Panc1 (cell line): ENCODE results near the gene WNT7B. TPM values are rescaled to one million over a fixed set of nuclear protein-coding genes. Genes with fewer than 3 reads are reported as not detected.

ENCODE experiments used
- ATAC-seq: fragments of 200-7000 bp; cut with Tn5 transposase; 2 replicates; pipeline ENCODE4 v1.9.1; 2020; ENCODE audit warnings: mild to moderate bottlenecking, moderate library complexity
- BruUV-seq: library from RNA; stranded (reverse); fragments of 400-500 nt; replicated peaks from 2 replicates; lab custom pipeline; 2021; lab: Mats Ljungman, UMichigan
- CTCF ChIA-PET: fragments of 300-600 bp; sonication (Branson Sonifier 250); formaldehyde crosslinking; loops from one replicate; lab custom pipeline; 2022; ENCODE audit warnings: antibody characterized with exemption; lab: Charles Lee
- POLR2A ChIA-PET: fragments of 300-600 bp; sonication (Branson Sonifier 250); formaldehyde crosslinking; loops from one replicate; lab custom pipeline; 2022; ENCODE audit warnings: antibody characterized with exemption; lab: Charles Lee
- DNase-seq: peaks from one replicate; pipeline ENCODE4 v3.0.0-alpha.2; 2010; ENCODE audit warnings: low read depth, low spot score
- H3K27ac ChIP-seq: 2 replicates; pipeline ENCODE4 v1.5.1; 2011; ENCODE audit warnings: mild to moderate bottlenecking, low read length, inconsistent platforms
- H3K27me3 ChIP-seq: fragments of 200-500 bp; sonication (Bioruptor generic); 2 replicates; pipeline ENCODE4 v1.6.0; 2014; ENCODE audit warnings: low read length, inconsistent platforms; ENCODE audit not compliant: control insufficient read depth, insufficient read depth
- H3K36me3 ChIP-seq: fragments of 200-500 bp; sonication (Bioruptor generic); 2 replicates; pipeline ENCODE4 v1.5.1; 2014; ENCODE audit warnings: inconsistent platforms, mild to moderate bottlenecking, low read length, moderate library complexity; ENCODE audit not compliant: control insufficient read depth, insufficient read depth
- H3K4me1 ChIP-seq: 2 replicates; pipeline ENCODE4 v1.5.1; 2011; ENCODE audit warnings: inconsistent platforms, mild to moderate bottlenecking, low read length, moderate library complexity; ENCODE audit not compliant: control insufficient read depth, insufficient read depth
- H3K4me3 ChIP-seq, 2 experiments: 2 replicates each; pipeline ENCODE4 v1.5.1; 2011 to 2012; ENCODE audit warnings: low read depth in 2 of 2, low read length in 2 of 2, mild to moderate bottlenecking in 2 of 2, inconsistent platforms in 1 of 2, moderate library complexity in 1 of 2
- H3K9me3 ChIP-seq: fragments of 200-500 bp; sonication (Bioruptor generic); 2 replicates; pipeline ENCODE4 v1.5.1; 2014; ENCODE audit warnings: low read depth, mild to moderate bottlenecking, inconsistent platforms, low read length, moderate library complexity; ENCODE audit not compliant: control insufficient read depth, insufficient read depth
- POLR2AphosphoS5 ChIP-seq: IDR thresholded peaks from 2 replicates; pipeline ENCODE4 v1.6.1; 2012; ENCODE audit warnings: mild to moderate bottlenecking, low read depth, low read length, moderate library complexity
- SIN3A ChIP-seq: IDR thresholded peaks from 2 replicates; pipeline ENCODE4 v1.6.1; 2012; ENCODE audit warnings: low read depth, mild to moderate bottlenecking, low read length, moderate library complexity, borderline replicate concordance; ENCODE audit not compliant: insufficient read depth
- TCF7L2 ChIP-seq: IDR thresholded peaks from 2 replicates; pipeline ENCODE4 v1.6.1; 2011; ENCODE audit warnings: mild to moderate bottlenecking, low read depth, low read length, inconsistent platforms
- in situ Hi-C: cut with HindIII; loops from 2 replicates; pipeline ENCODE4 v1.10.0; 2016; ENCODE audit warnings: low sequenced_read_pairs, low pct_unique_long_range_greater_than_20kb
- intact Hi-C: fragments of 100-400 bp; cut with micrococcal nuclease; formaldehyde crosslinking; loops from one replicate; pipeline ENCODE4 v1.10.0; 2022; ENCODE audit not compliant: unreplicated experiment
- total RNA-seq: library from RNA; stranded (reverse); gene quantifications from one replicate; pipeline ENCODE4 v1.2.1, GENCODE V29; 2021; ENCODE audit not compliant: unreplicated experiment
- TF ChIP-seq, protein P1 (sequence below): fragments of 450-650 bp; IDR thresholded peaks from 2 replicates; pipeline ENCODE4 v1.5.1; 2017; ENCODE audit warnings: mild to moderate bottlenecking
- TF ChIP-seq, protein P2 (sequence below), 2 experiments: IDR thresholded peaks; 2 replicates each; pipeline ENCODE4 v1.6.1; 2011 to 2012; ENCODE audit warnings: low read depth in 2 of 2, control low read depth in 1 of 2, low read length in 1 of 2, mild to moderate bottlenecking in 1 of 2, moderate library complexity in 1 of 2; ENCODE audit not compliant: insufficient read depth in 1 of 2

The WNT7B gene
- total RNA-seq, 1 experiment from 2014 or later, result 52.1 TPM

DNA sequence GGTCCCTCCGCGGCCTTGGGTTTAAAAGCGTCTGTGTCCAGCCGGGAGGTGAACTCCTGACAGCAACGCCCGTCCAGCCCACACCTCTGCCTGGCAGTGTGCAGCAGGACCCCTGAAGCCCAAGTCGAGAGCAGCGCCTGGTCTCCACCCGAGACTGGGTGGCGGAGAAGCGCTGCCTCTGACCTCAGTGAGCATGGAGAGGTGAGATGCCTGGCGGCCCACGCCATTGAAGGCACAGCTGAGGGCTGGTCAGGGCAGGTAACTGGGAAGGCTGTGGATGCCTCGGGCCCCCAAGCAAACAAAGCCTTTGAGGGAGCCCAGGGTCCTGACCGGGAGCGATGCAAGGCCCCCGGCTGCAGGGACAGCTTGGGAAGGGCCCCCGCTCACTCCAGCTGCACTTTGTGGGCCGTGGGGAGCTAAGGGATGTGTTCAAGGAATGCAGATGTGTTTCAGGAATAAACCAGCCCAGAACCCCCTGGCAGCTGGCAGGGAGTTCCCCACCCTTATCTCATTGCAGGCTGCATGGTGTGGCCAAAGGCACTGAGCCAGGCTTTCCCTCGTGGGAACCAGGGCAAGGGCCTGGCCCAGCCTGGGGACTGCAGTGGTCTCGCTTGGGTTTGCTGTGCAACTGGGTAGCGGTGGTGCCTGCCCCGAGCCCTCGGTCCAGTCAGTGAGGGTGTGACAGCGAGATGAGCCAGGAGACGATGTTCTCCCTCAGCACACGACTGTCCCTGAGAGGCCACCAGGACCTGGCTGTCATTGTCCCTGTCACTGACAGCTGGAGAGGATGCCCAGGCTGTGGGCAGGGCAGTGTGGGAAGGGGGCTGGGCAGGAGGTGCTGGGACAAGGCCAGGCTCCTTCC lies 92.5 kb downstream of the WNT7B start:
- ATAC-seq (no peak; the same call in 1 of the 2 replicates), DNase-seq (no peak)
- no peaks in the 10 kb centered on the region for H3K9me3 ChIP-seq
- TF ChIP-seq, protein P1, sequence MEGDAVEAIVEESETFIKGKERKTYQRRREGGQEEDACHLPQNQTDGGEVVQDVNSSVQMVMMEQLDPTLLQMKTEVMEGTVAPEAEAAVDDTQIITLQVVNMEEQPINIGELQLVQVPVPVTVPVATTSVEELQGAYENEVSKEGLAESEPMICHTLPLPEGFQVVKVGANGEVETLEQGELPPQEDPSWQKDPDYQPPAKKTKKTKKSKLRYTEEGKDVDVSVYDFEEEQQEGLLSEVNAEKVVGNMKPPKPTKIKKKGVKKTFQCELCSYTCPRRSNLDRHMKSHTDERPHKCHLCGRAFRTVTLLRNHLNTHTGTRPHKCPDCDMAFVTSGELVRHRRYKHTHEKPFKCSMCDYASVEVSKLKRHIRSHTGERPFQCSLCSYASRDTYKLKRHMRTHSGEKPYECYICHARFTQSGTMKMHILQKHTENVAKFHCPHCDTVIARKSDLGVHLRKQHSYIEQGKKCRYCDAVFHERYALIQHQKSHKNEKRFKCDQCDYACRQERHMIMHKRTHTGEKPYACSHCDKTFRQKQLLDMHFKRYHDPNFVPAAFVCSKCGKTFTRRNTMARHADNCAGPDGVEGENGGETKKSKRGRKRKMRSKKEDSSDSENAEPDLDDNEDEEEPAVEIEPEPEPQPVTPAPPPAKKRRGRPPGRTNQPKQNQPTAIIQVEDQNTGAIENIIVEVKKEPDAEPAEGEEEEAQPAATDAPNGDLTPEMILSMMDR, result no peak
- TF ChIP-seq POLR2AphosphoS5, result no peak
- TF ChIP-seq, protein P2, sequence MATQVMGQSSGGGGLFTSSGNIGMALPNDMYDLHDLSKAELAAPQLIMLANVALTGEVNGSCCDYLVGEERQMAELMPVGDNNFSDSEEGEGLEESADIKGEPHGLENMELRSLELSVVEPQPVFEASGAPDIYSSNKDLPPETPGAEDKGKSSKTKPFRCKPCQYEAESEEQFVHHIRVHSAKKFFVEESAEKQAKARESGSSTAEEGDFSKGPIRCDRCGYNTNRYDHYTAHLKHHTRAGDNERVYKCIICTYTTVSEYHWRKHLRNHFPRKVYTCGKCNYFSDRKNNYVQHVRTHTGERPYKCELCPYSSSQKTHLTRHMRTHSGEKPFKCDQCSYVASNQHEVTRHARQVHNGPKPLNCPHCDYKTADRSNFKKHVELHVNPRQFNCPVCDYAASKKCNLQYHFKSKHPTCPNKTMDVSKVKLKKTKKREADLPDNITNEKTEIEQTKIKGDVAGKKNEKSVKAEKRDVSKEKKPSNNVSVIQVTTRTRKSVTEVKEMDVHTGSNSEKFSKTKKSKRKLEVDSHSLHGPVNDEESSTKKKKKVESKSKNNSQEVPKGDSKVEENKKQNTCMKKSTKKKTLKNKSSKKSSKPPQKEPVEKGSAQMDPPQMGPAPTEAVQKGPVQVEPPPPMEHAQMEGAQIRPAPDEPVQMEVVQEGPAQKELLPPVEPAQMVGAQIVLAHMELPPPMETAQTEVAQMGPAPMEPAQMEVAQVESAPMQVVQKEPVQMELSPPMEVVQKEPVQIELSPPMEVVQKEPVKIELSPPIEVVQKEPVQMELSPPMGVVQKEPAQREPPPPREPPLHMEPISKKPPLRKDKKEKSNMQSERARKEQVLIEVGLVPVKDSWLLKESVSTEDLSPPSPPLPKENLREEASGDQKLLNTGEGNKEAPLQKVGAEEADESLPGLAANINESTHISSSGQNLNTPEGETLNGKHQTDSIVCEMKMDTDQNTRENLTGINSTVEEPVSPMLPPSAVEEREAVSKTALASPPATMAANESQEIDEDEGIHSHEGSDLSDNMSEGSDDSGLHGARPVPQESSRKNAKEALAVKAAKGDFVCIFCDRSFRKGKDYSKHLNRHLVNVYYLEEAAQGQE (IDR thresholded peaks at IDR 0.05; ENCODE audit: insufficient read depth in 1 of 2, low read depth in 2 of 2, low read length in 1 of 2), result no peak
- TF ChIP-seq SIN3A, result no peak
- TF ChIP-seq TCF7L2, result no peak
- no peak overlapping the region for H3K27ac ChIP-seq
- intact Hi-C loops, result no loop called here
- no peaks in the 10 kb centered on the region for H3K4me1 ChIP-seq
- no peaks in the 10 kb centered on the region for H3K27me3 ChIP-seq
- ChIA-PET CTCF (no interaction called here), POLR2A (no interaction called here)
- in situ Hi-C loops, result no loop called here
- no TSS peak for BruUV-seq
- H3K4me3 ChIP-seq, result no peak overlapping the region
- H3K36me3 ChIP-seq, result no peaks in the 10 kb centered on the region

GRCh38 chr22:45883811-45884170 lies 93.2 kb downstream of the WNT7B start:
- no peak overlapping the region for H3K4me3 ChIP-seq
- H3K9me3 ChIP-seq, result no peaks in the 10 kb centered on the region
- CTCF ChIA-PET, result no interaction called here
- TF ChIP-seq, protein P1, result no peak
- TF ChIP-seq POLR2AphosphoS5, result no peak
- TF ChIP-seq TCF7L2, result no peak
- TF ChIP-seq SIN3A, result no peak
- TF ChIP-seq, protein P2 (IDR thresholded peaks at IDR 0.05; ENCODE audit: insufficient read depth in 1 of 2, low read depth in 2 of 2, low read length in 1 of 2), result no peak
- no peak for DNase-seq
- no peaks in the 10 kb centered on the region for H3K4me1 ChIP-seq
- BruUV-seq, result no TSS peak
- intact Hi-C loops, result no loop called here
- H3K27ac ChIP-seq, result no peak overlapping the region
- in situ Hi-C loops, result no loop called here
- no peak for ATAC-seq
- H3K36me3 ChIP-seq, result no peaks in the 10 kb centered on the region
- POLR2A ChIA-PET, result no interaction called here
- H3K27me3 ChIP-seq, result no peaks in the 10 kb centered on the region
